ENCODE results near the gene COL13A1.

DNA sequence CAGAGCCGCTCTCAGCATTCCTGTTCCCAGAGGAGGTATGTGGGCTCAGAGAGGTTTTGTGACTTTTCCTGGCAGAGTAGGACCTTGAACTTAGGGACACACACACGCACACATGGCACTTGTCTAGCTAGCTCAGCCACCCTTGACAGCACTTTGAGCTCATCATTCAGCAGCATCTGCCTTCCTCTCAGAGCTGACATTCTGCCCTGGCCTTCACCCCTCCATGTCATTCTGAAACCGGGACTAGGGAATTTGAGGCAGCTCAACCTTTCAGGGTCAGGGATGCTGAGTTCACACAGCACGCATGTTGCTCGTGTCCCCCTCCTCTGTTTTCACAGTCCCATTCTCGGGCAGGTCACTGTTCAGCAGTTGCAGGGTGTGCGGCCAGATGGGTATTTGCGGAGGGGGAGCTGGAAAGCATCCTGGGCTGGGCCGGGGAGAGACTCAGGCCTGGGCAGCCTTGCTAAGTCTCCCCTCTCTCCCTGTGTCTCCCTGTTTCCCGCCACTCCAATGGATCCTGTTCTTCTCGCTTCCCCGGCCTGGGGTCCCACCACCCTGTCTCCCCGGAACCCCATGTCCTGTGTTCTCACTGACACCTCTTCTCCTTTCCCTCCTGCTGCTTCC, 78.0 kb downstream of the COL13A1 start:
- TF ChIP-seq, protein P1, sequence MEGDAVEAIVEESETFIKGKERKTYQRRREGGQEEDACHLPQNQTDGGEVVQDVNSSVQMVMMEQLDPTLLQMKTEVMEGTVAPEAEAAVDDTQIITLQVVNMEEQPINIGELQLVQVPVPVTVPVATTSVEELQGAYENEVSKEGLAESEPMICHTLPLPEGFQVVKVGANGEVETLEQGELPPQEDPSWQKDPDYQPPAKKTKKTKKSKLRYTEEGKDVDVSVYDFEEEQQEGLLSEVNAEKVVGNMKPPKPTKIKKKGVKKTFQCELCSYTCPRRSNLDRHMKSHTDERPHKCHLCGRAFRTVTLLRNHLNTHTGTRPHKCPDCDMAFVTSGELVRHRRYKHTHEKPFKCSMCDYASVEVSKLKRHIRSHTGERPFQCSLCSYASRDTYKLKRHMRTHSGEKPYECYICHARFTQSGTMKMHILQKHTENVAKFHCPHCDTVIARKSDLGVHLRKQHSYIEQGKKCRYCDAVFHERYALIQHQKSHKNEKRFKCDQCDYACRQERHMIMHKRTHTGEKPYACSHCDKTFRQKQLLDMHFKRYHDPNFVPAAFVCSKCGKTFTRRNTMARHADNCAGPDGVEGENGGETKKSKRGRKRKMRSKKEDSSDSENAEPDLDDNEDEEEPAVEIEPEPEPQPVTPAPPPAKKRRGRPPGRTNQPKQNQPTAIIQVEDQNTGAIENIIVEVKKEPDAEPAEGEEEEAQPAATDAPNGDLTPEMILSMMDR (IDR thresholded peaks at IDR 0.05), result no peak
- TF ChIP-seq GABPA (IDR thresholded peaks at IDR 0.05; ENCODE audit: low read depth), result no peak
- TF ChIP-seq JUND (IDR thresholded peaks at IDR 0.05), result no peak
- TF ChIP-seq EZH2phosphoT487 (IDR thresholded peaks at IDR 0.05; ENCODE audit: borderline replicate concordance, low read depth), result no peak
- TF ChIP-seq, protein P2, sequence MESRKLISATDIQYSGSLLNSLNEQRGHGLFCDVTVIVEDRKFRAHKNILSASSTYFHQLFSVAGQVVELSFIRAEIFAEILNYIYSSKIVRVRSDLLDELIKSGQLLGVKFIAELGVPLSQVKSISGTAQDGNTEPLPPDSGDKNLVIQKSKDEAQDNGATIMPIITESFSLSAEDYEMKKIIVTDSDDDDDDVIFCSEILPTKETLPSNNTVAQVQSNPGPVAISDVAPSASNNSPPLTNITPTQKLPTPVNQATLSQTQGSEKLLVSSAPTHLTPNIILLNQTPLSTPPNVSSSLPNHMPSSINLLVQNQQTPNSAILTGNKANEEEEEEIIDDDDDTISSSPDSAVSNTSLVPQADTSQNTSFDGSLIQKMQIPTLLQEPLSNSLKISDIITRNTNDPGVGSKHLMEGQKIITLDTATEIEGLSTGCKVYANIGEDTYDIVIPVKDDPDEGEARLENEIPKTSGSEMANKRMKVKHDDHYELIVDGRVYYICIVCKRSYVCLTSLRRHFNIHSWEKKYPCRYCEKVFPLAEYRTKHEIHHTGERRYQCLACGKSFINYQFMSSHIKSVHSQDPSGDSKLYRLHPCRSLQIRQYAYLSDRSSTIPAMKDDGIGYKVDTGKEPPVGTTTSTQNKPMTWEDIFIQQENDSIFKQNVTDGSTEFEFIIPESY (IDR thresholded peaks at IDR 0.05; ENCODE audit: borderline replicate concordance, low read depth), result no peak
- TF ChIP-seq SMC3 (IDR thresholded peaks at IDR 0.05; ENCODE audit: low read depth, low read length), result no peak
- TF ChIP-seq, protein P3, sequence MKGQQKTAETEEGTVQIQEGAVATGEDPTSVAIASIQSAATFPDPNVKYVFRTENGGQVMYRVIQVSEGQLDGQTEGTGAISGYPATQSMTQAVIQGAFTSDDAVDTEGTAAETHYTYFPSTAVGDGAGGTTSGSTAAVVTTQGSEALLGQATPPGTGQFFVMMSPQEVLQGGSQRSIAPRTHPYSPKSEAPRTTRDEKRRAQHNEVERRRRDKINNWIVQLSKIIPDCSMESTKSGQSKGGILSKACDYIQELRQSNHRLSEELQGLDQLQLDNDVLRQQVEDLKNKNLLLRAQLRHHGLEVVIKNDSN (IDR thresholded peaks at IDR 0.05; ENCODE audit: borderline replicate concordance, low read depth), result no peak
- no peak for TF ChIP-seq RAD21 (IDR thresholded peaks at IDR 0.05; ENCODE audit: low read length)
- TF ChIP-seq ELF1 (IDR thresholded peaks at IDR 0.05), result no peak
- TF ChIP-seq EP300 (IDR thresholded peaks at IDR 0.05; ENCODE audit: borderline replicate concordance in 1 of 2, low read depth in 1 of 2, low read length in 1 of 2), result no peak
- TF ChIP-seq YY1 (IDR thresholded peaks at IDR 0.05; ENCODE audit: low read depth), result no peak
- no peak for TF ChIP-seq NFIC (IDR thresholded peaks at IDR 0.05; ENCODE audit: borderline replicate concordance)
- TF ChIP-seq, protein P4, sequence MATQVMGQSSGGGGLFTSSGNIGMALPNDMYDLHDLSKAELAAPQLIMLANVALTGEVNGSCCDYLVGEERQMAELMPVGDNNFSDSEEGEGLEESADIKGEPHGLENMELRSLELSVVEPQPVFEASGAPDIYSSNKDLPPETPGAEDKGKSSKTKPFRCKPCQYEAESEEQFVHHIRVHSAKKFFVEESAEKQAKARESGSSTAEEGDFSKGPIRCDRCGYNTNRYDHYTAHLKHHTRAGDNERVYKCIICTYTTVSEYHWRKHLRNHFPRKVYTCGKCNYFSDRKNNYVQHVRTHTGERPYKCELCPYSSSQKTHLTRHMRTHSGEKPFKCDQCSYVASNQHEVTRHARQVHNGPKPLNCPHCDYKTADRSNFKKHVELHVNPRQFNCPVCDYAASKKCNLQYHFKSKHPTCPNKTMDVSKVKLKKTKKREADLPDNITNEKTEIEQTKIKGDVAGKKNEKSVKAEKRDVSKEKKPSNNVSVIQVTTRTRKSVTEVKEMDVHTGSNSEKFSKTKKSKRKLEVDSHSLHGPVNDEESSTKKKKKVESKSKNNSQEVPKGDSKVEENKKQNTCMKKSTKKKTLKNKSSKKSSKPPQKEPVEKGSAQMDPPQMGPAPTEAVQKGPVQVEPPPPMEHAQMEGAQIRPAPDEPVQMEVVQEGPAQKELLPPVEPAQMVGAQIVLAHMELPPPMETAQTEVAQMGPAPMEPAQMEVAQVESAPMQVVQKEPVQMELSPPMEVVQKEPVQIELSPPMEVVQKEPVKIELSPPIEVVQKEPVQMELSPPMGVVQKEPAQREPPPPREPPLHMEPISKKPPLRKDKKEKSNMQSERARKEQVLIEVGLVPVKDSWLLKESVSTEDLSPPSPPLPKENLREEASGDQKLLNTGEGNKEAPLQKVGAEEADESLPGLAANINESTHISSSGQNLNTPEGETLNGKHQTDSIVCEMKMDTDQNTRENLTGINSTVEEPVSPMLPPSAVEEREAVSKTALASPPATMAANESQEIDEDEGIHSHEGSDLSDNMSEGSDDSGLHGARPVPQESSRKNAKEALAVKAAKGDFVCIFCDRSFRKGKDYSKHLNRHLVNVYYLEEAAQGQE (IDR thresholded peaks at IDR 0.05; ENCODE audit: low read depth, low read length), result no peak
- TF ChIP-seq CHD2 (IDR thresholded peaks at IDR 0.05; ENCODE audit: low read length, partially characterized antibody), result no peak

Data from SK-N-SH (cell line).